Uterus (tissue), 2 donors: ENCODE measurements around the gene ACSM6.

Experiments used
- POLR2A ChIP-seq, 2 donors: fragments of 450-650 bp; IDR thresholded peaks; one replicate each; pipeline ENCODE4 v1.6.1; 2016; ENCODE audit warnings: antibody characterized with exemption in 2 of 2, mild to moderate bottlenecking in 1 of 2, moderate library complexity in 1 of 2
- TF ChIP-seq, protein P1 (sequence below), 4 experiments: fragments of 200-600 bp in 2 of 4; fragments of 450-650 bp in 2 of 4; sonication (generic) in 2 of 4; IDR thresholded peaks; one replicate each; pipeline ENCODE4 v1.5.1; 2016 to 2019; ENCODE audit warnings: antibody characterized with exemption in 4 of 4, mild to moderate bottlenecking in 2 of 4, moderate library complexity in 1 of 4

DNA sequence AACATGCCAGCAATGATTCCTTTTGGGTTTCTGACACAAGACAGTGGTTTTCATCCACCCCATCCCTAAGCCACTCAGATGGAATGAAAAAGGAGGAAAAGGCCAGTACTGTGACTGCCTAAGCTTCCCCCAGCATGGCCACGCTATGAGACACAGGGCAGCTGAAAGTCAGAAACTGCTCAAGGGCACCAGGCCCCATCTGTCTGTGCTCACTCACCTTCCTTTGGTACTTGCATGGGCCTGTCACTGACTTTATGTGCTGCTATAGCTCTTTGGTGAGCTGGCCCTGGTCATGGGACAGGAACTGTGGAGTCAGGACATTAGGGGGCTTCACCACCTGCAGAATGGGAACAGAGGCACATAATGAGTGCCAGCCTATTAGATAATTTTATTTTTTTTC, 21.2 kb upstream of the ACSM6 start:
- TF ChIP-seq, protein P1, sequence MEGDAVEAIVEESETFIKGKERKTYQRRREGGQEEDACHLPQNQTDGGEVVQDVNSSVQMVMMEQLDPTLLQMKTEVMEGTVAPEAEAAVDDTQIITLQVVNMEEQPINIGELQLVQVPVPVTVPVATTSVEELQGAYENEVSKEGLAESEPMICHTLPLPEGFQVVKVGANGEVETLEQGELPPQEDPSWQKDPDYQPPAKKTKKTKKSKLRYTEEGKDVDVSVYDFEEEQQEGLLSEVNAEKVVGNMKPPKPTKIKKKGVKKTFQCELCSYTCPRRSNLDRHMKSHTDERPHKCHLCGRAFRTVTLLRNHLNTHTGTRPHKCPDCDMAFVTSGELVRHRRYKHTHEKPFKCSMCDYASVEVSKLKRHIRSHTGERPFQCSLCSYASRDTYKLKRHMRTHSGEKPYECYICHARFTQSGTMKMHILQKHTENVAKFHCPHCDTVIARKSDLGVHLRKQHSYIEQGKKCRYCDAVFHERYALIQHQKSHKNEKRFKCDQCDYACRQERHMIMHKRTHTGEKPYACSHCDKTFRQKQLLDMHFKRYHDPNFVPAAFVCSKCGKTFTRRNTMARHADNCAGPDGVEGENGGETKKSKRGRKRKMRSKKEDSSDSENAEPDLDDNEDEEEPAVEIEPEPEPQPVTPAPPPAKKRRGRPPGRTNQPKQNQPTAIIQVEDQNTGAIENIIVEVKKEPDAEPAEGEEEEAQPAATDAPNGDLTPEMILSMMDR (IDR thresholded peaks at IDR 0.05) = no peak
- no peak for TF ChIP-seq POLR2A (IDR thresholded peaks at IDR 0.05)
